Activated CD8-positive, alpha-beta T cell treated with anti-CD3 and anti-CD28 coated beads for 36 hours (primary cell): ENCODE results near the gene COPB1. TPM values are rescaled to one million over a fixed set of nuclear protein-coding genes. Genes with fewer than 3 reads are reported as not detected.
A peak's percentile ranks its signal among the peaks of the same experiment; 100 is the strongest.

Experiments
- ATAC-seq: fragments of 200-7000 bp; cut with Tn5 transposase; one replicate; pipeline ENCODE4 v1.10.0; 2021; ENCODE audit warnings: mild to moderate bottlenecking, moderate library complexity
- CTCF ChIA-PET: fragments of 350-600 bp; sonication (Branson Sonifier 250); formaldehyde crosslinking; loops from one replicate; lab custom pipeline; 2021; ENCODE audit warnings: antibody characterized with exemption; lab: Charles Lee
- POLR2A ChIA-PET: fragments of 350-600 bp; sonication (Branson Sonifier 250); formaldehyde crosslinking; loops from one replicate; lab custom pipeline; 2021; ENCODE audit warnings: antibody characterized with exemption; lab: Charles Lee
- DNase-seq: peaks from one replicate; pipeline ENCODE4 v3.0.0-alpha.2; 2020
- H3K27ac Mint-ChIP-seq: one replicate; pipeline ENCODE4 v1.8.0; 2021; ENCODE audit warnings: mild to moderate bottlenecking, mixed read lengths
- H3K27me3 Mint-ChIP-seq: one replicate; pipeline ENCODE4 v1.8.0; 2021; ENCODE audit warnings: mixed read lengths
- H3K36me3 Mint-ChIP-seq: one replicate; pipeline ENCODE4 v1.8.0; 2021; ENCODE audit warnings: low read depth, mixed read lengths
- H3K4me1 Mint-ChIP-seq: one replicate; pipeline ENCODE4 v1.8.0; 2021; ENCODE audit warnings: low read depth, mixed read lengths
- H3K4me3 Mint-ChIP-seq: one replicate; pipeline ENCODE4 v1.8.0; 2021; ENCODE audit warnings: mild to moderate bottlenecking, moderate library complexity, mixed read lengths
- H3K9me3 Mint-ChIP-seq: one replicate; pipeline ENCODE4 v1.8.0; 2021; ENCODE audit warnings: mixed read lengths
- intact Hi-C: fragments of 100-400 bp; cut with micrococcal nuclease; formaldehyde crosslinking; loops from one replicate; pipeline ENCODE4 v1.10.0; 2022
- total RNA-seq, 2 experiments: library from RNA; stranded (reverse); gene quantifications; one replicate each; pipeline ENCODE4 v1.2.3, GENCODE V29; 2021
- TF ChIP-seq, protein P1 (sequence below): fragments of 200-600 bp; IDR thresholded peaks from one replicate; pipeline ENCODE4 v1.8.0; 2022; ENCODE audit warnings: antibody characterized with exemption, mild to moderate bottlenecking

COPB1 gene
- total RNA-seq, 2 experiments from 2014 or later: 90.9 to 93.5 TPM

DNA sequence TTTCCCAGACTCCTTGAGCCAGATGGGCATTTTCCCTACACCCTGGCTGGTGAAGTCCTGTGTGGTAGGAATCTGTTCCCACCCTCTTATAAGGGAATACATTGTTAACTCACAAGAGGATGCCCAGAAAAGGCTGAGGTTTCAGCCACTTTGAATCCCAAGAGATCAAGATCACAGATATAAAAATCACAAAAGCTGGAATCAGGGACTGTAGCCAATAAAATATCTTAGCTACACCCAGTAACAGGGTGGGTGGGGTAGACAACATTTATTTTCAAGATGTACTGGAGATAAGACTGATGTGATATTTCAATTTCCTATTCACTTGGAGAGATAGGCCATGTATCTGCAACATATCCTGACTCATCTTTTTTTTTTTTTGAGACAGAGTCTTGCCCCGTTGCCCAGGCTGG, 50.3 kb downstream of the COPB1 start:
- H3K9me3 Mint-ChIP-seq: no peaks in the 10 kb centered on the region
- H3K4me3 Mint-ChIP-seq: no peak overlapping the region
- ATAC-seq (no peak), DNase-seq (no peak)
- H3K36me3 Mint-ChIP-seq: peaks cover 5% of the 10 kb centered on the region
- TF ChIP-seq, protein P1, sequence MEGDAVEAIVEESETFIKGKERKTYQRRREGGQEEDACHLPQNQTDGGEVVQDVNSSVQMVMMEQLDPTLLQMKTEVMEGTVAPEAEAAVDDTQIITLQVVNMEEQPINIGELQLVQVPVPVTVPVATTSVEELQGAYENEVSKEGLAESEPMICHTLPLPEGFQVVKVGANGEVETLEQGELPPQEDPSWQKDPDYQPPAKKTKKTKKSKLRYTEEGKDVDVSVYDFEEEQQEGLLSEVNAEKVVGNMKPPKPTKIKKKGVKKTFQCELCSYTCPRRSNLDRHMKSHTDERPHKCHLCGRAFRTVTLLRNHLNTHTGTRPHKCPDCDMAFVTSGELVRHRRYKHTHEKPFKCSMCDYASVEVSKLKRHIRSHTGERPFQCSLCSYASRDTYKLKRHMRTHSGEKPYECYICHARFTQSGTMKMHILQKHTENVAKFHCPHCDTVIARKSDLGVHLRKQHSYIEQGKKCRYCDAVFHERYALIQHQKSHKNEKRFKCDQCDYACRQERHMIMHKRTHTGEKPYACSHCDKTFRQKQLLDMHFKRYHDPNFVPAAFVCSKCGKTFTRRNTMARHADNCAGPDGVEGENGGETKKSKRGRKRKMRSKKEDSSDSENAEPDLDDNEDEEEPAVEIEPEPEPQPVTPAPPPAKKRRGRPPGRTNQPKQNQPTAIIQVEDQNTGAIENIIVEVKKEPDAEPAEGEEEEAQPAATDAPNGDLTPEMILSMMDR: no peak
- no peaks in the 10 kb centered on the region for H3K27me3 Mint-ChIP-seq
- intact Hi-C loops: loop anchor here (10.0 kb wide), 1 partner anchor 95 kb away; the partner anchor contains the start of gene RRAS2
- POLR2A ChIA-PET: interaction anchor here (1.0 kb wide), 1 partner anchor 149 kb away, joined by 4 read pairs; no protein-coding TSS in a partner anchor
- peaks cover 53% of the 10 kb centered on the region for H3K4me1 Mint-ChIP-seq
- no peak overlapping the region for H3K27ac Mint-ChIP-seq
- CTCF ChIA-PET: interaction anchor here (0.9 to 1.9 kb wide), 7 partner anchors 27 to 459 kb away, joined by 3 to 10 read pairs (median 4); no protein-coding TSS in a partner anchor

DNA sequence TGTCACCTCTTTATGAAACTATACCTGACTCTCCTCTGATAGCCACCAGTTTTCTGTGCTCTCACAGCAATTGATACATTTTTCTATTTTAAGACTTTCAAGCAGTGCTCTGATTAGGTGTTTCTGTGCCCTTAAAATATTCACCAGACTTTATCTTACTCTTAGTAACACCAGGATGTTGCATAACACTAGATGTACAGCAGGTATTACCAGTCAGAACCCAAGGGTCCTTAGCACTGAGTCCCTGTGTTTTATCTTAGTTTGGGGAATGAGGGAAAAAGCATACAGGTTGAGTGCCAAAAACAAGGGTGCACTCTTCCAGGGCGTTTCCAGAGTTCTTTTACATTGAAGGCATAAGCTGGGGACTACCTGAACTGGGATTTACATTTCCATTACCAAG, 51.4 kb downstream of the COPB1 start:
- Mint-ChIP-seq H3K4me1 (peaks cover 56% of the 10 kb centered on the region), H3K27ac (peak overlapping the region; percentile 27), H3K27me3 (no peaks in the 10 kb centered on the region), H3K4me3 (no peak overlapping the region), H3K36me3 (peaks cover 5% of the 10 kb centered on the region), H3K9me3 (no peaks in the 10 kb centered on the region)
- ATAC-seq (no peak), DNase-seq (no peak)
- TF ChIP-seq, protein P1: no peak
- POLR2A ChIA-PET: interaction anchor here (1.0 kb wide), 1 partner anchor 148 kb away, joined by 4 read pairs; no protein-coding TSS in a partner anchor
- CTCF ChIA-PET: interaction anchor here (1.4 to 1.9 kb wide), 5 partner anchors 26 to 460 kb away, joined by 4 to 10 read pairs (median 4); no protein-coding TSS in a partner anchor
- intact Hi-C loops: loop anchor here (10.0 kb wide), 1 partner anchor 93 kb away; the partner anchor contains the start of gene RRAS2

DNA sequence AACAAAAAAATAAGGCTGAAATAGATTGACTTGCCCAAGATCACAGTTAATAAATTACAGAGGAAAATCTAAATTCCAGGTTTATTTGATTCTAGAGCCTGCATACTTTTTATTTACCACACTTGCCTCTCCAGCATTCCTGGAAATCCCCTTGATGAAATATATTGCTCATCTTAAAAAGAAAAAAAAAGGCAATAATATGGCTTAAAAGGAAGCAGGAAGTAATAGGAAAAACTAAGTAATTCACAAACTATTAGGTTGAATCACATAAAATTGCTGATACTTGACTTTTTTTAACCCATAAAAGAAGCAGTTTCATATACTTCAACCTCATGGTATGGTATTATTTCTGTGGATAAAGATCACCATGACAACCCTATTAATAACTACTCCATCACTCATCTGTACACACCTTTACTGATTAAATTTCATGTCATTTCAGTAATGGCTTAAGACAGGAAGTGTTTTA, 52.9 kb downstream of the COPB1 start:
- TF ChIP-seq, protein P1: no peak
- Mint-ChIP-seq H3K4me3 (no peak overlapping the region), H3K4me1 (peaks cover 53% of the 10 kb centered on the region), H3K36me3 (peaks cover 6% of the 10 kb centered on the region), H3K27ac (peak overlapping the region; percentile 62), H3K9me3 (no peaks in the 10 kb centered on the region), H3K27me3 (no peaks in the 10 kb centered on the region)
- DNase-seq (no peak), ATAC-seq (peak; percentile 38)
- intact Hi-C loops: loop anchor here (10.0 kb wide), 1 partner anchor 92 kb away; the partner anchor contains the start of gene RRAS2
- ChIA-PET CTCF (interaction anchor here (1.2 to 1.6 kb wide), 2 partner anchors 9 to 33 kb away, joined by 3 read pairs; no protein-coding TSS in a partner anchor), POLR2A (interaction anchor here (0.6 to 0.9 kb wide), 3 partner anchors 29 to 294 kb away, joined by 3 to 4 read pairs (median 3); no protein-coding TSS in a partner anchor)

DNA sequence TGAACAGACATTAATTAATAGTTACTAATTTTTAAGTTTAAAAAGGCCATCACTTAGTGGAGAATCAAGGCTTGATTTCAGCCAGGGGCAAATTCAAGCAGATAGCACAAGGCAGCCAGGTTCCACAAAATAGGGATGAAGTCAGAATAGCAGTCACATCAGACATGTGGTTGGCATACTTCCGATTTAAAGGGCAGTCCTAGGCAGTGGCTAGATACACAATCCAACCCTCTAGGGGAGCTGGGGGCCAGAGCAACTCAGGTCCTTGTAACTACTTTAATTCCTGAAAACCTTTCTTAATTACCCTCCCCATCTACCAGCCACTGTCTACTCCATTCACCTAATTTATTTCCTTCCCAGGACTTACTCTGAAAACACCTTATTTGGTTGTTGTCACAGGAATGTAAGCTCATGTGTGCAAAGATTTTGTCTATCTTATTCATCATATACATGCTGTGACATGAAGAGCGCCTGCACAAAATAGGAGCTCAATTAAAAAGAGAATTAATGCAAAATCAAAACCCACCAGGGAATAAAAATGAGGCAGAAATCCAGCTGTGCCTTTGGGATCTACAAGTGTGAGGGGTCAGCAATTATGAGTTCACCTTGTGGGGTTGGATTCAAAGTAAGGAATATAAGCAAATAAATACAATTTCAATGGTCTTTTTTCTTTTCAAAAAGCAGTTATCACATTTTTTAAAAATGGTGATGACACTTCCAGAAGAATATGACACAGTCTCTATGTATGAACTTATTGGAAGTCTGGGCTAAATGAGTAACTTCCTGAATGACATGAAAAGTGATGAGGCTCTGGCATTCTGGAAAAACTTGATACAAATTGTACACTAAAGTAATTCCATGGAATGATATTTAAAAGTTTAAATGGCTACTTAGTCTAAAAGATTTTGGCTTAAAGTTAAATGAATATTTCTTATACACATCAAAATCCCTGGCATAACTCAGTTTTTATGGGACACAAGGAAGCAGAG, 53.8 kb downstream of the COPB1 start:
- ChIA-PET POLR2A (no interaction called here), CTCF (interaction anchor here (0.8 to 1.6 kb wide), 7 partner anchors 9 to 145 kb away, joined by 3 to 5 read pairs (median 3); no protein-coding TSS in a partner anchor)
- TF ChIP-seq, protein P1: no peak
- DNase-seq: no peak
- Mint-ChIP-seq H3K4me1 (peaks cover 50% of the 10 kb centered on the region), H3K27ac (peak overlapping the region; percentile 61), H3K9me3 (no peaks in the 10 kb centered on the region), H3K4me3 (no peak overlapping the region), H3K36me3 (peaks cover 6% of the 10 kb centered on the region), H3K27me3 (no peaks in the 10 kb centered on the region)
- intact Hi-C loops: loop anchor here (10.0 kb wide), 1 partner anchor 91 kb away; the partner anchor contains the start of gene RRAS2
- ATAC-seq: no peak
